ENCODE measurements around the gene IGFALS.

The IGFALS gene

GRCh38 chr16:1790261-1790610 lies 3.3 kb downstream of the IGFALS start:
- no peak for DNase-seq (ENCODE audit: low read depth, low spot score)

GRCh38 chr16:1789643-1790045 lies 3.9 kb downstream of the IGFALS start:
- DNase-seq (ENCODE audit: low read depth, low spot score) = no peak

GRCh38 chr16:1788708-1789100 lies 4.8 kb downstream of the IGFALS start:
- peak; percentile 48 for DNase-seq (ENCODE audit: low read depth, low spot score)

DNA sequence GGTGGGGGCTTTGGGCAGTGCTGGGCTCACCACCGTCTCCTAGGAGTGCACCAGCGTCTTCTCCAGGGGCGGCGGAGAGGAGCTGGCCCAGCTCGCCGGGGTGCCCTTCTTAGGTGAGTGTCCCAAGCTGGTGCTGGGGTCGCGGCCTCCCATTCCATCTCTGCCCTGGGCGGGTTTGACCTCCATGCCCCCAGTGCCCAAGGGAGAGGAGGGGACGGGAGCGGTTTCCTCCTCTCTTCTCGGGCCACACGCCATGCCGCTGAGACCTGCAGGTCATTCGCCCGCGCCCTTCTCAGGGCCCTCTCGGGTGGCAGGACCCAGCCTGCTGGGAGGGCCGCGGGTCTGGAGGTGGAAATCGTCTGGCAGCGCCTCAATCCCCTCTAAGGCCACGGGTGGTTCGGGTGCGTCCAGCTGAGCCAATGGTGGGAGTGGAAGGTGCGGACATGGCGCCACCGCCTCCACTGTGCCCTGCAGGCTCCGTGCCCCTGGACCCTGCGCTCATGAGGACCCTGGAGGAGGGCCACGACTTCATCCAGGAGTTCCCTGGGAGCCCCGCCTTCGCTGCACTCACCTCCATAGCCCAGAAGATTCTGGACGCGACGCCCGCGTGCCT lies 5.3 kb downstream of the IGFALS start:
- no peak for DNase-seq (ENCODE audit: low read depth, low spot score)

DNA sequence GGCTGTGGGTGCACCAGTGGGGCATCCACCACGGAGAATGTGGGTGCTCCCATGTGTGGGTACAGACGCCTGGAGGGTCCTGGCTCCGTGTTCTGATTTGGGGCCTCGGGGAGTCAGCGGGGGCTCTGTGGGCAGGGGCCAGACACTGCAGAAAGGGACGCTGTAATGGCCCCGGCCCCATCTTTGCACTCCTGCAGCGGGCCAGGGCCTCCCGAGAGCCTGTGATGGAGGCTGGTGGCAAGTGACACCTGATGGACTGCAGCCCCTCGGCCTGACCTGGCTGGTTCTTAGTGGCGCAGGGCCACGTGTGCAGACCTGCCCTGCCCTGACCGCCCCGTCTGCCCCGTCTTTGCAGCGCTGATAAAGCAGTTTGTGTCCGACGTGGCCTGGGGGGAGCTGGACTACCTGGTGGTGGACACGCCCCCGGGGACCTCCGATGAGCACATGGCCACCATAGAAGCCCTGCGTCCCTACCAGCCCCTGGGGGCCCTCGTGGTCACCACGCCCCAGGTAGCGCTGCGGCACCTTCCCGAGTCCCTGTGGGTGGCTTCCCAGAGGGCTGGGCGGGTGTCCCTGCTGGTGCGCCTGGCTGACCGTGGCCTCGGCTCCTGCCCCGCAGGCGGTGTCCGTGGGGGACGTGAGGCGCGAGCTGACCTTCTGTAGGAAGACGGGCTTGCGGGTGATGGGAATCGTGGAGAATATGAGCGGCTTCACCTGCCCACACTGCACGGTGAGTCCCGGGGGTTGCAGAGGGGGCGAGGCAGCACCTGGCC lies 6.0 kb downstream of the IGFALS start:
- no peak for DNase-seq (ENCODE audit: low read depth, low spot score)

DNA sequence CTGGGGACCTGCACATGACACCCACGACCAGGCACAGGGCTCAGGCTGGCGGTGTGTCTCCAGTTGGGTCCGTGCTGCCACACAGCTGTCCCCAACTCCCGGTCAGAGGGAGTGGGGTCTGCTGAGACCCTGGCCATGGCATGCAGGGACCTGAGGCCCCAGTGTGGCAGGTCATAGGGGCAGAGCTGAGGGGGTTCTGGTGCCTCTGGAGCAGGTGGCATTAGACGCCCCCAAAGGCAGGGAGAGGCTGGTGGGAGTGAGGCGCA lies 6.5 kb downstream of the IGFALS start:
- no peak for DNase-seq (ENCODE audit: low read depth, low spot score)

DNA sequence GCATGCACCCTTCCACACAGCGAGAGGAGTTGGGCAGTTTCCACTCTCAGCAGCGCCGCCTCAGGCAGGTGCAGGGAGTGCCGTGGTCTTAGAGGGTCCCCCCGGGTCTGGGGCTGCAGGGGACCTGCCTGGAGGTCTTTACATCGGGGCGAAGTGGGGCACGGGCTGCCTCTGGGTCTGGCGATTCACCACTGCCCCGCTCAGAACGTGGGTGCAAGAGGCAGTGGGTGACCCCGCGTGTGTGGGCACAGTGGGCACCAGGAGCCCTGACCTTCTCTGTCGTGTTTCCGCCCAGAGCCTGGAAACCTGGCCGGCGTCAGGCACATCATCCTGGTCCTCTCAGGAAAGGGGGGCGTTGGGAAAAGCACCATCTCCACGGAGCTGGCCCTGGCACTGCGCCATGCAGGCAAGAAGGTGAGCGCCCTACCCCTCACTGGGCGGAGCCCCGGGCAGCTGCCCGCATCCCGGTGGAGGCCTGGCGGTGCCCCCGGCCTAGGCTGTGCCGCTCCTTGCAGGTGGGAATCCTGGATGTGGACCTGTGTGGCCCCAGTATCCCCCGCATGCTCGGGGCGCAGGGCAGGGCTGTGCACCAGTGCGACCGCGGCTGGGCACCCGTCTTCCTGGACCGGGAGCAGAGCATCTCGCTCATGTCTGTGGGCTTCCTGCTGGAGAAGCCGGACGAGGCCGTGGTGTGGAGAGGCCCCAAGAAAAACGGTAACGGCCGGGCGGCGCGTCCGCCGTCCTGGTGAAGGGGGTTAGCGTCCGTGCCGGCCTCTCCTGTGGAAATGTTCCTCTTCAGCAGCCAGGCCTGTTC lies 7.1 kb downstream of the IGFALS start:
- no peak for DNase-seq (ENCODE audit: low read depth, low spot score)

DNA sequence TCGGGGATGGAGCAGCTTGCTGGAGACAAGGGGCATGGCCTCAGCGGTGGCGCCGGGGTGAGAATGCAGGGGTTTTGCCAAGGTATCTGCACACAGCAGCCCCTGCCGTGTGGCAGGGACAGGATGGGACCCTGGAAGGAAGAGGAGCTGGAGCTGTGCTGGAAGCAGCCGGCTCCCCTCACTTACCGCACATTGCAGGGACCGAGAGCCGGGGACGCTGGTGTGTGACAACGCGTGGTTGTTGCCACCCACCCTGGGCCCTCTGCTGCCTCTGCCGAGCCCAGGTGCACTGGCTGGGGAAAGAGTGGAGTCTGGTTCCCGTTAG lies 7.7 kb downstream of the IGFALS start:
- no peak for DNase-seq (ENCODE audit: low read depth, low spot score)

DNA sequence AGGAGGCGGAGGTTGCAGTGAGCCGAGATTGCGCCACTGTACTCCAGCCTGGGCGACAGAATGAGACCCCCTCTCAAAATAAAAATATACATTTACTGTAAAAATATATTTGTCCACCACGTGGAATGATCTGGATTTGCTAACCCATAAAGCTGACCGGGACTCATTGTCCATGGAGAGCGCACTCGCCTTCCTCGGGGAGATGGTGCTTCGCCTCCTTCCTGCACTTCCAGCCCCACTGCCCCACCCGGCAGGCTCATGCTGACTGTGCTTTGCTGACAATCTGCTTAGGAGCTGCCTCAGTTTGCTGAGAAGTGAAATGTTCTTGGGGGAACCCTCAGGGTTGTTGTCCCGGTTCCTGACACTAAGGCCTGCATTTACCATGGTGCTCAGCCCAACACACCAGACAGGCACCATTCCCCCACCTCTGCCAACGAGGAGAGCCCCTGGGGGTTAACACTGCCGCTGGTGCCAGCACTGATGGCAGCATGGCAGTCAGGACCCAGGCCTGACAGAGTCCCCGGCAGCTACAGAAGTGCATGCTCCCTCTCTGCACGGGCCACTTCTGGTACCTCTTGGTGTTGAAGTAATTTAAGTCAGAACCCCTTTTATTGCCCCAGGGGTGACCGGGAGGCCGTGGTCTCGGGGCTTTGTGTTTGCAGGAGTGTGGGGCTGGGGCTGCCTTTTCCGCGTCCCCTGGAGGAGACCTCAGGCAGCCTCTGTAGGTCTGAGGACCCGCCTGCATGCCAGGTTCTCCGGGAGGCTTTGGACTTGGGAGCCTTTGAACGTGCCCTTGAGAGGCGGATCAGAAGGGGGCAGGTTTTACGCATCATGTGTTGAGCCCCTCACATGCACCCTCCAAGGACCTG lies 8.3 kb downstream of the IGFALS start:
- DNase-seq (ENCODE audit: low read depth, low spot score) = no peak

GRCh38 chr16:1782408-1783264 lies 10.9 kb downstream of the IGFALS start, which contains the start of the genes NUBP2 and SPSB3:
NUBP2 (plus strand) TSS chr16:1782960; CDS start chr16:1783021, 61 bp downstream.
SPSB3 (minus strand) TSS chr16:1782571; CDS start chr16:1781483, 1,088 bp downstream.
- peak; percentile 100 for DNase-seq (ENCODE audit: low read depth, low spot score)

GRCh38 chr16:1781758-1782407 lies 11.6 kb downstream of the IGFALS start:
- peak; percentile 46 for DNase-seq (ENCODE audit: low read depth, low spot score)

GRCh38 chr16:1781254-1781653 lies 12.3 kb downstream of the IGFALS start:
- DNase-seq (ENCODE audit: low read depth, low spot score) = no peak

GRCh38 chr16:1780677-1781072 lies 12.8 kb downstream of the IGFALS start:
- no peak for DNase-seq (ENCODE audit: low read depth, low spot score)

GRCh38 chr16:1779741-1780676 lies 13.5 kb downstream of the IGFALS start:
- DNase-seq (ENCODE audit: low read depth, low spot score) = no peak

DNA sequence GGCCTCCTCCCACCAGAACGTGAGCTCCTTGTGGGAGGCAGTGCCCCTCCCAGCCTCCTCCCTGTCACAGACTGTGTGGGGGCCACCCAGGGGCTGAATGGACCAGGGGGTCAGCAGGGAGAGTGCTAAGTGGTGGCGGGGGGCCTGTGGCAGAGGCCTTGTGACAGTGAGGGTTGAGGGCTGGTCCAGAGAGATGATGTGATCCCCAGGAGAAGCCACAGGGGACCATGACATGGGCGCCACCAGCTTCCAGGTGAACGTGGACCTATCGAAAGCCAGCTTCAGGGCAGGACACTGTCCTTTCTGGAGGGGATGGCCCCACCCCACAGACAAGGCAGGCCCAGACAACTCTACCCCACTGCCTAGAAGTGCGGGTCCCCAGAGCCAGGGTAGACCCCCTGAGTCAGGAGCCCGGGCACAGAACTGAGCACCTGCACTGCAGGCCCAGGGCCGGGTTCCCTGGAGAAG lies 14.2 kb downstream of the IGFALS start:
- no peak for DNase-seq (ENCODE audit: low read depth, low spot score)

- no peak for DNase-seq (ENCODE audit: low read depth, low spot score)
Observed at GRCh38 chr16:1778200-1779179, 15.0 kb downstream of the IGFALS start.

DNA sequence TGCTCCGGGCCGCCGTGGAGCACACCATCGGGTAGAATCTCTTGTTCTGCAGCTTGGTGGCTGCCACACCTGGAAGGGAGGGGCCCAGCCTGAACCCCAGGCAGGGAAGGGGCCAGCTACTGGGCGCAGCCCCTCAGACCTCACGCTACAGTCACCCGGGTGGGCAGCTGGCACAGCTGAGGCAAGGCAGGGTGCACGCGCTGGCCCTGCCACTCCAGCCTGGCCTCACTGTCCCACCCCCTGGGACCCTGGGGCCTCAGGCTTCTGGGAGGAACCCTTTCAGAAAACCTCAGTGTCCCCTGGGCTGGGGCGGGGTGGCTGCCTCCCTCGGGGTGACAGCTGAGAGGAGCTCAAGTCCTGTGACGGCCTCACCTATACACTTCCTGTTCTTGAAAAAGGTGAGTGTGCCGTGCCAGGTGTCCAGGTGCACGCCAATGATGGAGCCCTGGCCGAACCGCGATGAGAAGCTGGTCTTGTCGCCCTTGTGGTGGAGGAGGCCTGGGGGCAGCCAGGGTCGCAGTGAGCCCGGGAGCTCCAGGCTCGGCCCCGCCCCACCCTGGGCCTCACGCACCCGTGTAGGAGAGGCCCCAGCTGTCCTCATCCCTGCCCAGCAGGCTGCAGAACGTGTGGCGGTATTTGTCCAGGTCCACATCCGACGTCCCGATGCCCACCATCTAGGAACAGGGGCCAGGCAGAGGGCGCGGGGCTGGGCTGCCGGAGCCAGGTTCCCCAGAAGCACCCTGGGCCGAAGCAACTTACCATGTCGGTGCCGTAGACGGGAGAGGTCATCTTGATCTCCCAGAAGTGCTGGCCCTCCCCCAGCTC lies 15.9 kb downstream of the IGFALS start:
- no peak for DNase-seq (ENCODE audit: low read depth, low spot score)

Data from ELF-1 (cell line).